Liver (tissue), 9 donors: ENCODE data around the gene EYA4. TPM values are rescaled to one million over a fixed set of nuclear protein-coding genes. Genes with fewer than 3 reads are reported as not detected.

Experiments
- DNase-seq: peaks from one replicate; pipeline ENCODE4 v3.0.0-alpha.2; 2017; ENCODE audit warnings: low spot score
- H3K27ac ChIP-seq, 2 donors: one replicate each; pipeline ENCODE4 v1.7.0; 2013; ENCODE audit warnings: inconsistent platforms in 2 of 2, low read length in 2 of 2, control low read depth in 1 of 2, low read depth in 1 of 2, mild to moderate bottlenecking in 1 of 2
- H3K27me3 ChIP-seq, 4 donors: one replicate each; pipeline versions ENCODE4 v1.6.1 to v1.7.0; 2013; ENCODE audit warnings: low read length in 3 of 4, inconsistent platforms in 1 of 4, mild to moderate bottlenecking in 1 of 4, moderate library complexity in 1 of 4; ENCODE audit not compliant: control insufficient read depth in 4 of 4, insufficient read depth in 4 of 4
- H3K36me3 ChIP-seq, 4 donors: one replicate each; pipeline versions ENCODE4 v1.6.1 to v1.7.0; 2013; ENCODE audit warnings: low read length in 3 of 4, mild to moderate bottlenecking in 3 of 4, low read depth in 1 of 4, moderate library complexity in 1 of 4; ENCODE audit not compliant: control insufficient read depth in 4 of 4, insufficient read depth in 3 of 4
- H3K4me1 ChIP-seq, 4 donors: one replicate each; pipeline versions ENCODE4 v1.6.1 to v1.7.0; 2013; ENCODE audit warnings: low read length in 3 of 4, mild to moderate bottlenecking in 3 of 4, moderate library complexity in 1 of 4; ENCODE audit not compliant: control insufficient read depth in 4 of 4, insufficient read depth in 4 of 4
- H3K4me3 ChIP-seq, 3 donors: one replicate each; pipeline versions ENCODE4 v1.6.1 to v1.7.0; 2013; ENCODE audit warnings: low read length in 3 of 3, control low read depth in 1 of 3, low read depth in 1 of 3, mild to moderate bottlenecking in 1 of 3
- H3K9ac ChIP-seq, 2 donors: one replicate each; pipeline ENCODE4 v1.7.0; 2013; ENCODE audit warnings: low read length in 2 of 2, mild to moderate bottlenecking in 2 of 2, moderate library complexity in 2 of 2, control low read depth in 1 of 2, low read depth in 1 of 2
- H3K9me3 ChIP-seq, 4 donors: one replicate each; pipeline versions ENCODE4 v1.6.1 to v1.7.0; 2013; ENCODE audit warnings: low read length in 3 of 4; ENCODE audit not compliant: control insufficient read depth in 4 of 4
- EGR1 ChIP-seq, 2 donors: IDR thresholded peaks; 2 replicates each; pipeline ENCODE4 v1.6.1; 2016 to 2018; ENCODE audit warnings: antibody characterized with exemption in 2 of 2, low read depth in 2 of 2
- FOXA1 ChIP-seq: IDR thresholded peaks from 2 replicates; pipeline ENCODE4 v1.6.1; 2016; ENCODE audit warnings: antibody characterized with exemption
- FOXA2 ChIP-seq: IDR thresholded peaks from 2 replicates; pipeline ENCODE4 v1.6.1; 2016; ENCODE audit warnings: antibody characterized with exemption
- GABPA ChIP-seq, 2 donors: IDR thresholded peaks in 1 of 2; conservative IDR thresholded peaks in 1 of 2; 2 replicates each; pipeline ENCODE4 v1.6.1; 2016; ENCODE audit warnings: antibody characterized with exemption in 2 of 2, mild to moderate bottlenecking in 1 of 2, moderate library complexity in 1 of 2
- HNF4A ChIP-seq, 2 donors: conservative IDR thresholded peaks; 2 replicates each; pipeline ENCODE4 v1.6.1; 2016; ENCODE audit warnings: antibody characterized with exemption in 2 of 2, mild to moderate bottlenecking in 2 of 2
- HNF4G ChIP-seq: IDR thresholded peaks from 2 replicates; pipeline ENCODE4 v1.6.1; 2016; ENCODE audit warnings: antibody characterized with exemption
- JUND ChIP-seq, 2 donors: IDR thresholded peaks; 2 replicates each; pipeline ENCODE4 v1.6.1; 2016; ENCODE audit warnings: antibody characterized with exemption in 2 of 2
- RAD21 ChIP-seq, 2 donors: IDR thresholded peaks; 2 replicates each; pipeline ENCODE4 v1.6.1; 2016; ENCODE audit warnings: antibody characterized with exemption in 2 of 2, mild to moderate bottlenecking in 2 of 2
- RXRA ChIP-seq, 2 donors: IDR thresholded peaks; 2 replicates each; pipeline ENCODE4 v1.6.1; 2017 to 2018; ENCODE audit warnings: antibody characterized with exemption in 2 of 2, mild to moderate bottlenecking in 1 of 2
- SP1 ChIP-seq: IDR thresholded peaks from 2 replicates; pipeline ENCODE4 v1.6.1; 2018; ENCODE audit warnings: antibody characterized with exemption, mild to moderate bottlenecking
- TAF1 ChIP-seq: conservative IDR thresholded peaks from 2 replicates; pipeline ENCODE4 v1.6.1; 2016; ENCODE audit warnings: antibody characterized with exemption, mild to moderate bottlenecking
- YY1 ChIP-seq: IDR thresholded peaks from 2 replicates; pipeline ENCODE4 v1.6.1; 2016; ENCODE audit warnings: antibody characterized with exemption, mild to moderate bottlenecking
- WGBS: extraction: QIAGEN DNeasy Blood & Tissue Kit; methylation state at CpG from one replicate; pipeline ENCODE4 v1.1.7; 2013; 5-methylcytosine and 5-hydroxymethylcytosine counted together
- polyA plus RNA-seq, 2 donors: library from polyadenylated mRNA; stranded (reverse) in 1 of 2; unstranded in 1 of 2; fragments of 200-250 nt in 1 of 2; fragments of >200 nt in 1 of 2; fragmentation: Nextera tagmentation in 1 of 2; extraction: Ambion mirVana in 1 of 2; gene quantifications; one replicate each; pipeline versions ENCODE4 v1.2.1 to v1.2.3, GENCODE V29; 2013 to 2015
- total RNA-seq, 2 donors: library from RNA; depleted of rRNA; stranded (reverse); fragments of >200 nt; gene quantifications; one replicate each; pipeline ENCODE4 v1.2.3, GENCODE V29; 2014
- TF ChIP-seq, protein P1 (sequence below): fragments of 150-350 bp; IDR thresholded peaks from 2 replicates; pipeline ENCODE4 v1.5.1; 2017; ENCODE audit warnings: improper control_type of control experiment, low read depth, low read length; ENCODE audit not compliant: missing input control
- TF ChIP-seq, protein P2 (sequence below): IDR thresholded peaks from 2 replicates; pipeline ENCODE4 v1.6.1; 2016; ENCODE audit warnings: antibody characterized with exemption
- donor health status: healthy.
- donor health status: healthy.
- donor health status: healthy.
- donor health status: healthy.
- donor health status: healthy.

The EYA4 gene
- total and polyA plus RNA-seq, 4 donors, result 0.05 to 0.50 TPM; not detected in 2

DNA sequence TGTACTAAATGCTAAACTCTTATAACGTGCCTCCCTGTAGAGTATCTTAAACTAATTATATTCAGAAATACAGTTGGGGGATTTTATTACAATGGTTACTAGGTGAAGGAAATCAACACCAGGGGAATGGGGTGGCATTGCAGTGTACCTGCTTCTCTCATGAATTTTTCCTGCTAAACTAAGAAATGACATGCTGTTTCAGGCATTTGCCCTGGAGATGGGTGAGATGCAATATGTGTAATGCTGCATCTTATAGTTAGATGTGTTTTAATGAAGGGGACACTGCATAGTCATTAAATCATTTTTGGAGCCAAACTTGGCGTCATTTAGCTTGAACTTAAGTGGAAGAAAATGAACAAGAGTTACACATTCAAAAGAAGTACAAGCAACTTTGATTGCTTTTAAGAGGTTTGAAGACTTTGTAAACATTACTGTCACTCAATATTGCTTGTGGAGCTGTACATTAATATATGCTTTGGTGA, 4.3 kb downstream of the EYA4 start:
- Histone ChIP-seq H3K4me1 (peaks cover 9 to 28% (median 24%) of the 10 kb centered on the region in 4 donors), H3K36me3 (no peaks in the 10 kb centered on the region), H3K27ac (no peak overlapping the region), H3K9ac (no peak overlapping the region), H3K27me3 (peaks cover 2 to 33% (median 15%) of the 10 kb centered on the region in 4 donors), H3K4me3 (no peak overlapping the region), H3K9me3 (peaks cover 0 to 3% (median 0%) of the 10 kb centered on the region in 4 donors)
- WGBS, result 36% methylated on average over 2 of the region's 2 CpGs
- DNase-seq, result no peak
- TF ChIP-seq FOXA2 (no peak), RAD21 (IDR thresholded peaks at IDR 0.05) (no peak), GABPA (IDR thresholded peaks at IDR 0.05 in 1 of 2, conservative IDR thresholded peaks at IDR 0.05 in 1 of 2) (no peak), EGR1 (IDR thresholded peaks at IDR 0.05; ENCODE audit: low read depth in 2 of 2) (no peak), SP1 (no peak), HNF4A (conservative IDR thresholded peaks at IDR 0.05) (no peak), JUND (IDR thresholded peaks at IDR 0.05) (no peak)

DNA sequence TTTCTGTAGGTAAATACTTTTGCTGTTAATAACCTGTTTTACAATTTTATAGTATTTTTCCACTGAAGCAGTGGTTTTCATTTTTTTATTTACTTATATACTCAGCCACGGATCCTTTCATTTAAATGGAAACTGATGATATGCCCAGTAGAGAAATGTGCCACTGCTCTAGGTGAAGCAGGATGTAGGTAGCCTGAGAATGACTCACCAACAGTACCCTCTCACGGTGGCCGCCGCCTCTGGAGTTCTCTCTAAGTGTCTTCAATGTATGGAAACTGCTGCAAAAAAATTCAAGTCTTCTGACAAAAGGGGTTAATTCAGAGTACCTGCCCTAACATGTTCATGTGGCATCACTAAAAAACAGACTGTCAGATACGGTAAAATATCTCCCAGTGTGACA, 6.4 kb downstream of the EYA4 start:
- Histone ChIP-seq H3K27ac (no peak overlapping the region), H3K4me1 (peaks cover 0 to 8% (median 5%) of the 10 kb centered on the region in 4 donors), H3K36me3 (no peaks in the 10 kb centered on the region), H3K9ac (no peak overlapping the region), H3K9me3 (peaks cover 0 to 3% (median 0%) of the 10 kb centered on the region in 4 donors), H3K4me3 (no peak overlapping the region), H3K27me3 (peaks cover 2 to 33% (median 8%) of the 10 kb centered on the region in 4 donors)
- TF ChIP-seq, protein P1, sequence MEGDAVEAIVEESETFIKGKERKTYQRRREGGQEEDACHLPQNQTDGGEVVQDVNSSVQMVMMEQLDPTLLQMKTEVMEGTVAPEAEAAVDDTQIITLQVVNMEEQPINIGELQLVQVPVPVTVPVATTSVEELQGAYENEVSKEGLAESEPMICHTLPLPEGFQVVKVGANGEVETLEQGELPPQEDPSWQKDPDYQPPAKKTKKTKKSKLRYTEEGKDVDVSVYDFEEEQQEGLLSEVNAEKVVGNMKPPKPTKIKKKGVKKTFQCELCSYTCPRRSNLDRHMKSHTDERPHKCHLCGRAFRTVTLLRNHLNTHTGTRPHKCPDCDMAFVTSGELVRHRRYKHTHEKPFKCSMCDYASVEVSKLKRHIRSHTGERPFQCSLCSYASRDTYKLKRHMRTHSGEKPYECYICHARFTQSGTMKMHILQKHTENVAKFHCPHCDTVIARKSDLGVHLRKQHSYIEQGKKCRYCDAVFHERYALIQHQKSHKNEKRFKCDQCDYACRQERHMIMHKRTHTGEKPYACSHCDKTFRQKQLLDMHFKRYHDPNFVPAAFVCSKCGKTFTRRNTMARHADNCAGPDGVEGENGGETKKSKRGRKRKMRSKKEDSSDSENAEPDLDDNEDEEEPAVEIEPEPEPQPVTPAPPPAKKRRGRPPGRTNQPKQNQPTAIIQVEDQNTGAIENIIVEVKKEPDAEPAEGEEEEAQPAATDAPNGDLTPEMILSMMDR, result no peak
- TF ChIP-seq YY1 (no peak), GABPA (IDR thresholded peaks at IDR 0.05 in 1 of 2, conservative IDR thresholded peaks at IDR 0.05 in 1 of 2) (no peak), TAF1 (no peak), HNF4A (conservative IDR thresholded peaks at IDR 0.05) (no peak), RXRA (IDR thresholded peaks at IDR 0.05) (no peak), FOXA2 (no peak), FOXA1 (no peak), SP1 (no peak), HNF4G (no peak), JUND (IDR thresholded peaks at IDR 0.05) (no peak), RAD21 (IDR thresholded peaks at IDR 0.05) (no peak)
- TF ChIP-seq, protein P2, sequence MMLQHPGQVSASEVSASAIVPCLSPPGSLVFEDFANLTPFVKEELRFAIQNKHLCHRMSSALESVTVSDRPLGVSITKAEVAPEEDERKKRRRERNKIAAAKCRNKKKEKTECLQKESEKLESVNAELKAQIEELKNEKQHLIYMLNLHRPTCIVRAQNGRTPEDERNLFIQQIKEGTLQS, result no peak
- DNase-seq, result no peak
- whole genome bisulfite sequencing, result 63% methylated on average over 5 of the region's 5 CpGs

DNA sequence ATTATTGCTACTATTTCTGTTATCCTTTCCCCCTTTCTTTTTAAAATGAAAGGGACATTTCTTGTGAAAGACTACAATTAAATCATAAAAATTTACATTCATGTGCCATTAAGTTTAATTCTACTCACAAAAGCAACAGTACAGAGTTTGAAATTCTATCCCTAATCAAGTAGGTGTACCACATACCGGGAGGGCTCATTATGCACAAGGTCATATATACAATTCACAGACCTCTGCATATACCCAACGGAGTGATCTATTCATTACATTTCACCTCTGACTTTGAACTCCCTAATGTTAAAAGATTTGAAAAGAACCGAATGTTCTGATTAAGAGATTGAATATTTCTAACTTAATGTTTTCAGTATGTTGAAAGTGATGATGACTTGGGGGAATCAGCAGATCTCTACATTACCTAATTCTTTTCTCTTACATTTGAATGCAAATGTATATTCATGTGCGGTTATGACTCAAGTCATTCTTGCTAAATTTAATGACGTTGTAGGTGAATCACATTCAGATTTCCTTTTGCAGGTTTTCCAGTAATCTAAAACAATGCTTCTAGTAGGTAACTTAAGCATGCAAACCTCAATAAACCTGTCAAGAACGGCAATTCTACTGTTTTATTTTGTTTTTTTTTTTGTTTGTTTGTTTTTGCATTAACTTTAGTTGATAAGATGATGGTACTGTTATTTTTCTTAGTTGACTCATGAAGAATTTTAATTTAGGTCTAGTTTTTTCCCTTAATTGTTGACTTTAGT, 7.3 kb downstream of the EYA4 start:
- peaks cover 0 to under 1% (median 0%) of the 10 kb centered on the region in 4 donors for H3K4me1 ChIP-seq
- peaks cover 0 to 3% (median 0%) of the 10 kb centered on the region in 4 donors for H3K9me3 ChIP-seq
- peaks cover 0 to 29% (median 6%) of the 10 kb centered on the region in 4 donors for H3K27me3 ChIP-seq
- H3K36me3 ChIP-seq, result no peaks in the 10 kb centered on the region
- WGBS, result 58% methylated on average over 6 of the region's 6 CpGs
- H3K9ac ChIP-seq, result no peak overlapping the region
- no peak for DNase-seq
- H3K4me3 ChIP-seq, result no peak overlapping the region
- TF ChIP-seq TAF1, result no peak
- no peak overlapping the region for H3K27ac ChIP-seq
